ENCODE measurements around the gene C12orf57.
"Not testable (repeated sequence)": the region's sequence is repeated elsewhere in the genome, so short reads cannot be mapped to it uniquely, and the experiment has no call there.

DNA sequence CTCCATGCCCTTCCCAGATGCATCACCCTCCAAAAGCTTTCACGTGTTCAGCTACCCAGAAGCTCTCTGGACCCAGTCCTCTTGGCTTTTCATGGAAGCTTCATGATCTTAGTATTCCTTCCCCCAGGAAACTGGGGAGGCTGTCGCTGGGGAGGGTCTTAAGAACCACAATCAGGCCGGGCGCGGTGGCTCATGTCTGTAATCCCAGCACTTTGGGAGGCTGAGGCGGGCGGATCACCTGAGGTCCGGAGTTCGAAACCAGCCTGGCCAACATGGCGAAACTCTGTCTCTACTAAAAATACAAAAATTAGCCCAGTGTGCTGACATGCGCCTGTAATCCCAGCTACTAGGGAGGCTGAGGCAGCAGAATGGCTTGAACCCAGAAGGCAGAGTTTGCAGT lies 35.7 kb upstream of the C12orf57 start:
- not testable (repeated sequence) for TF ChIP-seq RNF2 (conservative IDR thresholded peaks at IDR 0.05; ENCODE audit: low read depth); PAF1 (CRISPR knock-in tag; IDR thresholded peaks at IDR 0.05)
- TF ChIP-seq, protein P1, sequence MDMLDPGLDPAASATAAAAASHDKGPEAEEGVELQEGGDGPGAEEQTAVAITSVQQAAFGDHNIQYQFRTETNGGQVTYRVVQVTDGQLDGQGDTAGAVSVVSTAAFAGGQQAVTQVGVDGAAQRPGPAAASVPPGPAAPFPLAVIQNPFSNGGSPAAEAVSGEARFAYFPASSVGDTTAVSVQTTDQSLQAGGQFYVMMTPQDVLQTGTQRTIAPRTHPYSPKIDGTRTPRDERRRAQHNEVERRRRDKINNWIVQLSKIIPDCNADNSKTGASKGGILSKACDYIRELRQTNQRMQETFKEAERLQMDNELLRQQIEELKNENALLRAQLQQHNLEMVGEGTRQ (IDR thresholded peaks at IDR 0.05; ENCODE audit: low read depth, low read length): not testable (repeated sequence)
- TF ChIP-seq, protein P1 (CRISPR knock-in tag; IDR thresholded peaks at IDR 0.05; ENCODE audit: borderline replicate concordance): not testable (repeated sequence)
